Measurements from ENCODE around the gene AOPEP. TPM values are rescaled to one million over a fixed set of nuclear protein-coding genes. Genes with fewer than 3 reads are reported as not detected.

AOPEP gene
- total RNA-seq, 1 donor from 2014 or later = 25.8 TPM

DNA sequence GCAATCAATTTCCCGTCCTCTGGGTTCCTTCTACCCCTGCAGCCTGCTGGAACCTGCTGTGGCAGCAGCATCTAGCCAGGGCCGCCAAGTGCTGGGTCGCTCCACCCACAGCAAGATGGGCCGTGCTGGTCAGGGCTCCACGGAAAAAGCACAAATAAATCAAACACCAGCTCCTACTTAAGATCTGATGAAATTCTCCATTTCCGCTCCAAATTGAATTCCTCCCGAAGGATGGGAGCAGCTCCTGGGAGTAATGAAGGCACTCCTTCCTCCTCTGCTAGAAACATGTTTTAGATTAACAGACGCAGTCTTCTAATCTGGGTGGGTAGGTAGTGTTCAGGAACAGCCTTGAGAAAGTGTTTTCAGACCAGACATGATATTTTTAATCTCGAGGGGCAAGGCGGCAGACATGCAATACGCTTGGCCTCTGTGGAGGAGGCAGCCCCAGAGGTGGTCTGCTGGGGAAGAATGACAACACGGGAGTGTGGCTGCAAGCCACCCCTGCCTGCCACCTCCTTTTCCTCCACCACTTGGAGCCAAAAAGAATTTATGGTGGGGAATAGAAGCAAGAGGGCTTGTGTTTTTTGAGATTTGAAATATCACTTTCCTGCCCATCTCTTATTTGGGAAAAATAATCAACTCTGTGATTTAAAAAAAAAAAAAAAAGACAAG lies 194.1 kb downstream of the AOPEP start:
- Mint-ChIP-seq H3K9me3 (ENCODE audit: unreplicated experiment) (peaks cover 7% of the 10 kb centered on the region), H3K27ac (ENCODE audit: unreplicated experiment) (peak overlapping the region; percentile 1), H3K27me3 (ENCODE audit: unreplicated experiment) (peaks cover 10% of the 10 kb centered on the region), H3K4me1 (ENCODE audit: low read depth, unreplicated experiment) (peaks cover 29% of the 10 kb centered on the region), H3K4me3 (ENCODE audit: unreplicated experiment) (no peak overlapping the region), H3K36me3 (ENCODE audit: unreplicated experiment) (no peaks in the 10 kb centered on the region)
- TF ChIP-seq, protein P1, sequence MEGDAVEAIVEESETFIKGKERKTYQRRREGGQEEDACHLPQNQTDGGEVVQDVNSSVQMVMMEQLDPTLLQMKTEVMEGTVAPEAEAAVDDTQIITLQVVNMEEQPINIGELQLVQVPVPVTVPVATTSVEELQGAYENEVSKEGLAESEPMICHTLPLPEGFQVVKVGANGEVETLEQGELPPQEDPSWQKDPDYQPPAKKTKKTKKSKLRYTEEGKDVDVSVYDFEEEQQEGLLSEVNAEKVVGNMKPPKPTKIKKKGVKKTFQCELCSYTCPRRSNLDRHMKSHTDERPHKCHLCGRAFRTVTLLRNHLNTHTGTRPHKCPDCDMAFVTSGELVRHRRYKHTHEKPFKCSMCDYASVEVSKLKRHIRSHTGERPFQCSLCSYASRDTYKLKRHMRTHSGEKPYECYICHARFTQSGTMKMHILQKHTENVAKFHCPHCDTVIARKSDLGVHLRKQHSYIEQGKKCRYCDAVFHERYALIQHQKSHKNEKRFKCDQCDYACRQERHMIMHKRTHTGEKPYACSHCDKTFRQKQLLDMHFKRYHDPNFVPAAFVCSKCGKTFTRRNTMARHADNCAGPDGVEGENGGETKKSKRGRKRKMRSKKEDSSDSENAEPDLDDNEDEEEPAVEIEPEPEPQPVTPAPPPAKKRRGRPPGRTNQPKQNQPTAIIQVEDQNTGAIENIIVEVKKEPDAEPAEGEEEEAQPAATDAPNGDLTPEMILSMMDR (IDR thresholded peaks at IDR 0.05; ENCODE audit: partially characterized antibody, unreplicated experiment) = no peak
- no peak for DNase-seq

DNA sequence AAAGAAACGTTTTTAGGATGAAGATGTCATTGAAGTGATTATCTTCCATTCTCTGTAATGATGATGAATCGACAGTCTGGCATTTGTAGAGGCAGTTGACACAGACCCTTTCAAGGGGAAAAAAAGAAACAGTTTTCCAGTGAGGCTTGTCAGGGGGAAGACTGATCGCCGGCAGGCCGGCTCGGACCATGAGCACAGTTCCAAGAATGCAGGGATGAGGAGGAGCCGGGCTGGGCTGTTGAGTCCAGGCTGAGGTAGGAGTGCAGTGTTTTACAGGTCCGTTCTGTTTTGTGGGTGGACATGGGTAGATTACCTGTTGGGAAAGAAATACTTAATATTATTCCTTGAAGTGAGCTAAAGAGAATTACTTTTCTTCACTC lies 194.6 kb downstream of the AOPEP start:
- H3K4me1 Mint-ChIP-seq (ENCODE audit: low read depth, unreplicated experiment) = peaks cover 25% of the 10 kb centered on the region
- peaks cover 10% of the 10 kb centered on the region for H3K27me3 Mint-ChIP-seq (ENCODE audit: unreplicated experiment)
- no peaks in the 10 kb centered on the region for H3K36me3 Mint-ChIP-seq (ENCODE audit: unreplicated experiment)
- peaks cover 7% of the 10 kb centered on the region for H3K9me3 Mint-ChIP-seq (ENCODE audit: unreplicated experiment)
- H3K4me3 Mint-ChIP-seq (ENCODE audit: unreplicated experiment) = no peak overlapping the region
- no peak overlapping the region for H3K27ac Mint-ChIP-seq (ENCODE audit: unreplicated experiment)
- TF ChIP-seq, protein P1 (IDR thresholded peaks at IDR 0.05; ENCODE audit: partially characterized antibody, unreplicated experiment) = no peak
- no peak for DNase-seq

DNA sequence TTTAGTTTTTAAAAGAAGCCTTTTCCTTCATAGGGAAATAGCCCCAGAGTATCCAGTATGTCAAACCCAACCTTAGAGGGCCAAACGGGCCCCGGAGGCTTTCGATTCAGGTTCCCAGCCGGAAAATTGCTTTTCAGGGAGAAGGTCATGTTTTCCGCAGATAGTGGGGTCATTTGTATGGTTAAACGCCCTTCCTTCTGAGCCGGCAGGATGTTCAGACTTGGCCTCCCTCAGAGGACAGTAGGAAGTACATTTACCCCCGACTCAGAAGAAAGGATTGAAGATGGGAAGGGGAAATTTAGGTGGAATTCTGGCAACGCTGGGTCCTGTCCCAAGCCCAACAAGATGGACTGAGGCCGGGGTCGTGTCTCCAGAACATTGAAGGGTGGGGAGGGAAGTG lies 195.2 kb downstream of the AOPEP start:
- DNase-seq = no peak
- Mint-ChIP-seq H3K4me3 (ENCODE audit: unreplicated experiment) (no peak overlapping the region), H3K4me1 (ENCODE audit: low read depth, unreplicated experiment) (peaks cover 25% of the 10 kb centered on the region), H3K9me3 (ENCODE audit: unreplicated experiment) (peaks cover 7% of the 10 kb centered on the region), H3K36me3 (ENCODE audit: unreplicated experiment) (no peaks in the 10 kb centered on the region), H3K27ac (ENCODE audit: unreplicated experiment) (no peak overlapping the region), H3K27me3 (ENCODE audit: unreplicated experiment) (peaks cover 10% of the 10 kb centered on the region)
- TF ChIP-seq, protein P1 (IDR thresholded peaks at IDR 0.05; ENCODE audit: partially characterized antibody, unreplicated experiment) = no peak

DNA sequence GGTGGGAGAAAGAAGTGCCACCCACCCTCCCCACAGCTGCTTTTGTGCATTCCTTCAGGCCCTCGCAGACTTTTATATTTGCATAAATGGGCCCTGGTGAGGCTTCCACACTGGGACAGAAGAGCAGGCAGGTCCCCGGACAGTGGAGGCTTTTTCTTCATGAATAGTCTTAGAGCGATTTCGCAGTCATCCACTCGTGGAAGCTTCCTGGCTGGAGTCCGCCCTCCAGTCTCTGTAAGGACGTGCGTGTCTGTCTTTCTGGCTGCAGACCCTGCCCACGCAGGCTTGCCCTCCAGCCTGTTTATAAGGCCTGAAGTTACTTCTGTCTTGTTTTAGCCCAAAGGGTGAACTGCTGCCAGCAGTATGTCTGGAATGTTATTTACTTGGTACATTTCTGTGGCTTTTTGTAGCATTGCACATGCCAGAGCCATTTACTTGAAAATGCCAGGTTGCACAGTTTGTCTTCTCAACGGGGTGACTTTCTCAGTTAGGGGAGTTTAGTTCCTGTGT lies 195.7 kb downstream of the AOPEP start:
- Mint-ChIP-seq H3K4me1 (ENCODE audit: low read depth, unreplicated experiment) (peaks cover 20% of the 10 kb centered on the region), H3K9me3 (ENCODE audit: unreplicated experiment) (peaks cover 7% of the 10 kb centered on the region), H3K27me3 (ENCODE audit: unreplicated experiment) (peaks cover 10% of the 10 kb centered on the region), H3K27ac (ENCODE audit: unreplicated experiment) (peak overlapping the region; percentile 40), H3K36me3 (ENCODE audit: unreplicated experiment) (no peaks in the 10 kb centered on the region), H3K4me3 (ENCODE audit: unreplicated experiment) (no peak overlapping the region)
- TF ChIP-seq, protein P1 (IDR thresholded peaks at IDR 0.05; ENCODE audit: partially characterized antibody, unreplicated experiment) = no peak
- no peak for DNase-seq

DNA sequence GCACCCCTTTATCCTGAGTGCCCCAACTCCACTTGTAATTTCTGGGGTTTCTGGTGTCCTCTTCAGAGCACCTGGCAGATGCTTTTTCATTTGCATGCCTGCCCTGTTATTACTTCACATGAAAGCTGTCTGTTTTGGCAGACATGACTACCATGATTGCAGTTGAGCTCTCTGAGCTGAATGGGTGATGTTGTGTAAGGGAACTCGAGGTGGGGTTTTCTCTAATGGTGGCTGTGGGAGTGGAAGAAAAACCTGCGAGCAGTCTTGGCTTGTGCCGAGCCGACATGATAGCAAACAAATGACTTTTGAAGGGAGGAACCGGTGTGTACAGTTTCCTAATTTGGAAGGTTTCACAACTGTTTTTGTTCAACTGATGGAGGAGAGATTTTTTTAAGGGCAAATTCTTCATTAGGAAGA lies 196.2 kb downstream of the AOPEP start:
- peaks cover 4% of the 10 kb centered on the region for H3K36me3 Mint-ChIP-seq (ENCODE audit: unreplicated experiment)
- H3K9me3 Mint-ChIP-seq (ENCODE audit: unreplicated experiment) = peaks cover 4% of the 10 kb centered on the region
- H3K27me3 Mint-ChIP-seq (ENCODE audit: unreplicated experiment) = peaks cover 11% of the 10 kb centered on the region
- peak overlapping the region; percentile 40 for H3K27ac Mint-ChIP-seq (ENCODE audit: unreplicated experiment)
- no peak overlapping the region for H3K4me3 Mint-ChIP-seq (ENCODE audit: unreplicated experiment)
- TF ChIP-seq, protein P1 (IDR thresholded peaks at IDR 0.05; ENCODE audit: partially characterized antibody, unreplicated experiment) = no peak
- DNase-seq = no peak
- H3K4me1 Mint-ChIP-seq (ENCODE audit: low read depth, unreplicated experiment) = peaks cover 22% of the 10 kb centered on the region
